Nephron (organoid): ENCODE results near the gene ARFGAP1.

ENCODE experiments used
- H3K27ac Mint-ChIP-seq, 3 experiments: 2 replicates each; pipeline ENCODE4 v1.8.0; 2020; ENCODE audit warnings: mixed read lengths in 3 of 3, mild to moderate bottlenecking in 2 of 3, moderate library complexity in 1 of 3
- H3K27me3 Mint-ChIP-seq: 2 replicates; pipeline ENCODE4 v1.8.0; 2021; ENCODE audit warnings: low read depth, mild to moderate bottlenecking, moderate library complexity, mixed read lengths
- H3K36me3 Mint-ChIP-seq: 2 replicates; pipeline ENCODE4 v1.8.0; 2020; ENCODE audit warnings: low read depth, mixed read lengths
- H3K4me1 Mint-ChIP-seq: 2 replicates; pipeline ENCODE4 v1.8.0; 2020; ENCODE audit warnings: mixed read lengths
- H3K4me3 Mint-ChIP-seq, 3 experiments: 2 replicates each; pipeline ENCODE4 v1.8.0; 2020; ENCODE audit warnings: mild to moderate bottlenecking in 3 of 3, mixed read lengths in 3 of 3, moderate library complexity in 2 of 3
- H3K9me3 Mint-ChIP-seq: 2 replicates; pipeline ENCODE4 v1.8.0; 2020; ENCODE audit warnings: mixed read lengths
- CTCF ChIP-seq, 3 experiments: fragments of 200-600 bp; sonication (generic); IDR thresholded peaks; one replicate each; pipeline ENCODE4 v1.5.0; 2021; ENCODE audit warnings: antibody characterized with exemption in 3 of 3; ENCODE audit not compliant: unreplicated experiment in 3 of 3

ARFGAP1 gene

GRCh38 chr20:63238031-63238430 is 34.6 kb upstream of the ARFGAP1 start:
- no peak for TF ChIP-seq CTCF (IDR thresholded peaks at IDR 0.05; ENCODE audit: unreplicated experiment in 3 of 3)
- Mint-ChIP-seq H3K36me3 (no peaks in the 10 kb centered on the region), H3K27me3 (peaks cover 2% of the 10 kb centered on the region), H3K9me3 (no peaks in the 10 kb centered on the region), H3K4me1 (no peaks in the 10 kb centered on the region), H3K27ac (no peak overlapping the region), H3K4me3 (no peak overlapping the region)

GRCh38 chr20:63238514-63239125 is 34.0 kb upstream of the ARFGAP1 start:
- H3K36me3 Mint-ChIP-seq = no peaks in the 10 kb centered on the region
- no peak for TF ChIP-seq CTCF (IDR thresholded peaks at IDR 0.05; ENCODE audit: unreplicated experiment in 3 of 3)
- H3K4me1 Mint-ChIP-seq = no peaks in the 10 kb centered on the region
- no peak overlapping the region for H3K4me3 Mint-ChIP-seq
- H3K27me3 Mint-ChIP-seq = no peaks in the 10 kb centered on the region
- no peaks in the 10 kb centered on the region for H3K9me3 Mint-ChIP-seq
- H3K27ac Mint-ChIP-seq = no peak overlapping the region

GRCh38 chr20:63239431-63239830 is 33.2 kb upstream of the ARFGAP1 start:
- H3K4me3 Mint-ChIP-seq = no peak overlapping the region
- TF ChIP-seq CTCF (IDR thresholded peaks at IDR 0.05; ENCODE audit: unreplicated experiment in 3 of 3) = no peak

GRCh38 chr20:63240004-63240403 is 32.6 kb upstream of the ARFGAP1 start:
- Mint-ChIP-seq H3K27me3 (peaks cover 3% of the 10 kb centered on the region), H3K4me1 (no peaks in the 10 kb centered on the region), H3K9me3 (no peaks in the 10 kb centered on the region), H3K27ac (no peak overlapping the region), H3K4me3 (no peak overlapping the region), H3K36me3 (no peaks in the 10 kb centered on the region)
- no peak for TF ChIP-seq CTCF (IDR thresholded peaks at IDR 0.05; ENCODE audit: unreplicated experiment in 3 of 3)

More at GRCh38 chr20:63239431-63239830, 33.2 kb upstream of the ARFGAP1 start:
- no peak overlapping the region for H3K27ac Mint-ChIP-seq
- no peaks in the 10 kb centered on the region for H3K4me1 Mint-ChIP-seq
- peaks cover 3% of the 10 kb centered on the region for H3K27me3 Mint-ChIP-seq
- no peaks in the 10 kb centered on the region for H3K36me3 Mint-ChIP-seq
- no peaks in the 10 kb centered on the region for H3K9me3 Mint-ChIP-seq

GRCh38 chr20:63241272-63241671 is 31.3 kb upstream of the ARFGAP1 start:
- no peaks in the 10 kb centered on the region for H3K4me1 Mint-ChIP-seq
- no peaks in the 10 kb centered on the region for H3K9me3 Mint-ChIP-seq
- no peaks in the 10 kb centered on the region for H3K36me3 Mint-ChIP-seq

More at GRCh38 chr20:63241272-63241671, 31.3 kb upstream of the ARFGAP1 start:
- Mint-ChIP-seq H3K27me3 (peaks cover 3% of the 10 kb centered on the region), H3K27ac (no peak overlapping the region), H3K4me3 (no peak overlapping the region)
- no peak for TF ChIP-seq CTCF (IDR thresholded peaks at IDR 0.05; ENCODE audit: unreplicated experiment in 3 of 3)
